ENCODE measurements around the gene CNPPD1.

CNPPD1 gene

DNA sequence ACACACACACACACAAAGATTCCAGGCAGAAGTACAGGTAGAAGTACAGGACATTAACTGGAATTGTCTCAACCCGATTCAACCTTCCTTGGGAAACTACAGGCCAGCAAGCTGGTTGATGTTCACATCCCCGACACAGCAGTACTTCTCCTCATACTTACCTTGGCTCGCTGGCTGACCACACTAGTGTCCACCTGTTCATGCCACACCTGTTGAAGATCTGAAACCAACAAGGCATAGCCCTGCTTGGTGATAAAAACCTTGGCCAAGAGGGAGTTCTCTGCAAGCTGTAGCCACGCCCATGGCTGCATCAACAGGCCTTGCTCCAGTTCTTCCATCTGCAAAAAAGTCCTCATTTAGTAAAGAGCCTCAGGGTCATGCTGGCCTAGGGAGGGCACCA lies 18.7 kb downstream of the CNPPD1 start:
- no peak for DNase-seq

GRCh38 chr2:219157396-219157795 lies 19.3 kb downstream of the CNPPD1 start:
- DNase-seq = no peak

DNA sequence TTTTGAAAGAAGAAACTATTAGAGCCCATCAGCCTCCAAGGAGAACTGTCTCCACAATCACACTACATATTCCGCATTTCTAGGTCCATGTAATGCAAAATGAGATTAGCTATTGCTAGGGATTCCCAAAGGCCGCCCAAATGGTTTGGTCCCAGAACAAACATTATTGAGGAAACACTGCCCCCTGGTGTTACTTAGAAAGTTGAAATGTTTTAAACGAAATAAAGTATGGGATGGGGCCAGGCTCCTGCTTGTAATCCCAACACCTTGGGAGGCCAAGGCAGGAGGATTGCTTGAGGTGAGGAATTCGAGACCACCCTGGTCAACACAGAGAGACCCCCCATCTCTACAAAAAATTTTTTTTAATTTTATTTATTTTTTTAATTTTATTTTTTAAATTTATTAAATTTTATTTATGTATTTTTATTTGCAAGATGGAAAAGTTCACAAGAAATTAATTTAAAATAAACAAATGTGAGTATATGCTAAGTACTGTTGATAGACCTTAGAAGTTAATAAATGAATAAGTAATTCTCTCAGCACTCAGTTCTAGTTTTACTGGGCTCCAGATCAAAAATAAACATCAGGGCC lies 21.6 kb downstream of the CNPPD1 start:
- DNase-seq = peak in 1 of 2 experiments; percentile 24

- no peak for DNase-seq
Observed at GRCh38 chr2:219149667-219150066, 27.1 kb downstream of the CNPPD1 start.

- DNase-seq = no peak
Observed at GRCh38 chr2:219142329-219142728, 34.4 kb downstream of the CNPPD1 start.

GRCh38 chr2:219140722-219141121 lies 36.0 kb downstream of the CNPPD1 start:
- DNase-seq = no peak

- no peak for DNase-seq
Observed at GRCh38 chr2:219133976-219134375, 42.7 kb downstream of the CNPPD1 start.

DNA sequence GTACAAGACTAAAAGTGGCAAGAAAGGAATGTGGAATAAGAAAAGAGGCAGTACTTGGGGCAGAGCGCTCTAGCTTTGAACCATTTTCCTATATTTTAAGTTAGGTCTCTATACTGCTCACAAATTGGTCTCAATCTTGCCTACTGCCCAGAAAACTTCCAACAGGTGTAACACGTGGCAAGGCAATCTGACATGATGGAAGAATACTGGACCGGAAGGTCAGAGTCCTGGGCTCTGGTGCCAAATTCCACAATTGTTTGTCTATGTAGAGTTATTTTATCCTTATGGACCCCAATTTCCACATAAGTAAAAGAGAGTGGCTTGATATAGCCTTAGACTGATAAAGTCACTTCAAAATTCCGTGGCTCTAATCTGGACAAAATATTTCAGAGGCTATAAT lies 45.0 kb downstream of the CNPPD1 start:
- DNase-seq = no peak

- DNase-seq = no peak
Observed at GRCh38 chr2:219131327-219131726, 45.4 kb downstream of the CNPPD1 start.

- DNase-seq = no peak
Observed at GRCh38 chr2:219129589-219129988, 47.1 kb downstream of the CNPPD1 start.

DNA sequence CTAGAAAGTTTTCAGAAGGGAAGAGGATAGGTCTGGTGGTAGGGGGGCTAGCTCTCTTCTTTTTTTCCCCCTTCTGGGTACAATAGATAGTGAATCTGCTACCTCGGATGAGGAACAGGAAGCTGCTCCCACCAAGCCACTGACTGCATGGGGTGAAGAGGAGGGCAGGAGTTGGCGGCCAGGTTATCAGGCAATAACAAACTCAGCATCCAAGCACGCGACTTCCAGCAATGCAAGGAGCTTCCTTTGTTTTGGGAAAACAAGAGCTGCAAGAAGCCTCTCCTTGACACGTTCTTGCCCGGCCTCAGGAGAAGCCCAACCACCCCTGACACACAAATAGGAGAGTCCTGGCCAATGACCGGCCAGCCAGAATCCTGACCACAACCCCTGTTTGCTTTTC lies 48.3 kb downstream of the CNPPD1 start:
- no peak for DNase-seq

- no peak for DNase-seq
Observed at GRCh38 chr2:219127037-219127635, 49.6 kb downstream of the CNPPD1 start.

DNA sequence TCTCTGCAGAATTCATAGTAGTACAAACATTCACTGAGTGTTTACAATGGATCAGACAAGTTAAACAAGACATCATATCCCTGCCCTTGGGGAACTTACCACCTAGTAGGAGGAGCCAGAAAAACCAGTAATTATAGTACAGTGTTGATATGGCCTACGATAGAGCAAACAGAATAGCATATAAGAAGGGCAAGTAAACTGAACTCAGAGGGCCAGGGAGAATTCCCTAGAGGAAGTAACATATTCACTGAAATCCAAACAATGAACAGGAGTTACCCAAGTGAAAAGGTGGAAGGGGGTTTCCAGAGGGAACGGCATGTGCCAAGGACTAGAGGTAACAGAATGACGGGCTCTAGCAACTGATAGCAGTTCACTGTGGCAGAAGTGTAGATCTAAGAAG lies 50.2 kb downstream of the CNPPD1 start:
- DNase-seq = no peak

- DNase-seq = no peak
Observed at GRCh38 chr2:219125886-219126270, 50.8 kb downstream of the CNPPD1 start.

GRCh38 chr2:219125225-219125885 lies 51.4 kb downstream of the CNPPD1 start:
- DNase-seq = peak; percentile 25 to 39

- peak in 1 of 2 experiments; percentile 14 for DNase-seq
Observed at GRCh38 chr2:219124381-219125110, 52.2 kb downstream of the CNPPD1 start.

GRCh38 chr2:219123356-219124135 lies 53.2 kb downstream of the CNPPD1 start:
- DNase-seq = no peak

GRCh38 chr2:219122202-219122980 lies 54.3 kb downstream of the CNPPD1 start:
- no peak for DNase-seq
